Thyroid gland (tissue), 4 donors: Measurements from ENCODE around the gene NUP35.

Experiments used
- CTCF ChIP-seq, 6 experiments: fragments of 200-600 bp in 3 of 6; fragments of 450-650 bp in 3 of 6; sonication (generic) in 3 of 6; IDR thresholded peaks; one replicate each; pipeline ENCODE4 v1.5.1; 2016 to 2019; ENCODE audit warnings: antibody characterized with exemption in 6 of 6, mild to moderate bottlenecking in 2 of 6, inconsistent platforms in 1 of 6, moderate library complexity in 1 of 6
- POLR2A ChIP-seq, 2 donors: fragments of 450-650 bp; IDR thresholded peaks; one replicate each; pipeline ENCODE4 v1.6.1; 2017; ENCODE audit warnings: antibody characterized with exemption in 2 of 2, mild to moderate bottlenecking in 2 of 2, moderate library complexity in 1 of 2

- TF ChIP-seq CTCF (IDR thresholded peaks at IDR 0.05), result no peak
- no peak for TF ChIP-seq POLR2A (IDR thresholded peaks at IDR 0.05)
Observed at GRCh38 chr2:183157131-183157530, 32.9 kb downstream of the NUP35 start.
